GM18502 (cell line): ENCODE data around the gene RNF151.
"Not testable (repeated sequence)": the region's sequence is repeated elsewhere in the genome, so short reads cannot be mapped to it uniquely, and the experiment has no call there.

Experiments
- ATAC-seq: cut with Tn5 transposase; IDR thresholded peaks from one replicate; pipeline ENCODE4 v1.9.1; 2021; ENCODE audit warnings: mild to moderate bottlenecking; ENCODE audit not compliant: unreplicated experiment, poor library complexity

The RNF151 gene

GRCh38 chr16:1958715-1959268 lies 7.9 kb upstream of the RNF151 start:
- ATAC-seq = peak; percentile 6

DNA sequence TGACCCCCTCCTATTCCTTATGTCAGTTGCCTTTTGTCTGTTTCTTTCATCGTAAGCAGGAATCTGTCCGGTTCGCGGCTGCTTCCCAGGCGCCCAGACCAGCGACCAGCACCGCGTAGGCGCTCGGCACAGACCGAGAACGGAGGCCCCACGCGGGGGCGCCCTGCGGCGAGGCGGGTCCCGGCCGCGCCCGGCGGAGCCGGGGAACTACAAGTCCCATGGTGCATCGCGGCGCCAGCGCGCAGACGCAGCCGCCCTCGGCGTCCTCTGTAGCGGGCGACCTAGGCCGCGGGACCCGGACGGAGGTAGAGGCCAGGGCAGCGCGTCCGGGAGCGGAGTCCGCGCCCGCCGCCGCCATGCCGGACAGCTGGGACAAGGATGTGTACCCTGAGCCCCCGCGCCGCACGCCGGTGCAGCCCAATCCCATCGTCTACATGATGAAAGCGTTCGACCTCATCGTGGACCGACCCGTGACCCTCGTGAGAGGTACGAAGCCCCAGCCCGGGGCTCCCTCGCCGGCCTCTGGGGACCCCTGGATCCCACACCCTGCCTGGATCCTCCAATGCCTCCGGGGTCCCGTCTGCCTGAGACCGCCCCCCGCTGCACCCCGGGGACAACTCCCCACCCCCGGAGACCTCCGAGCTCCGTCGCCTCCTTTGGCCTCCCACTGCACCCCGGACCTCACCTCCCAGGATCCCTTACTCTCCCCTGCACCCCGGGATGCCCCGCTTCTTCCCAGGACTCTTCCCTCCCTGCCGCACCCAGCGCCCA lies 7.2 kb upstream of the RNF151 start, which contains the start of gene NDUFB10:
Gene NDUFB10, plus strand, starts transcription at position 270 of the 771 bp plus-strand sequence. Its CDS starts 87 bp downstream, at position 357.
- peak; percentile 72 for ATAC-seq

DNA sequence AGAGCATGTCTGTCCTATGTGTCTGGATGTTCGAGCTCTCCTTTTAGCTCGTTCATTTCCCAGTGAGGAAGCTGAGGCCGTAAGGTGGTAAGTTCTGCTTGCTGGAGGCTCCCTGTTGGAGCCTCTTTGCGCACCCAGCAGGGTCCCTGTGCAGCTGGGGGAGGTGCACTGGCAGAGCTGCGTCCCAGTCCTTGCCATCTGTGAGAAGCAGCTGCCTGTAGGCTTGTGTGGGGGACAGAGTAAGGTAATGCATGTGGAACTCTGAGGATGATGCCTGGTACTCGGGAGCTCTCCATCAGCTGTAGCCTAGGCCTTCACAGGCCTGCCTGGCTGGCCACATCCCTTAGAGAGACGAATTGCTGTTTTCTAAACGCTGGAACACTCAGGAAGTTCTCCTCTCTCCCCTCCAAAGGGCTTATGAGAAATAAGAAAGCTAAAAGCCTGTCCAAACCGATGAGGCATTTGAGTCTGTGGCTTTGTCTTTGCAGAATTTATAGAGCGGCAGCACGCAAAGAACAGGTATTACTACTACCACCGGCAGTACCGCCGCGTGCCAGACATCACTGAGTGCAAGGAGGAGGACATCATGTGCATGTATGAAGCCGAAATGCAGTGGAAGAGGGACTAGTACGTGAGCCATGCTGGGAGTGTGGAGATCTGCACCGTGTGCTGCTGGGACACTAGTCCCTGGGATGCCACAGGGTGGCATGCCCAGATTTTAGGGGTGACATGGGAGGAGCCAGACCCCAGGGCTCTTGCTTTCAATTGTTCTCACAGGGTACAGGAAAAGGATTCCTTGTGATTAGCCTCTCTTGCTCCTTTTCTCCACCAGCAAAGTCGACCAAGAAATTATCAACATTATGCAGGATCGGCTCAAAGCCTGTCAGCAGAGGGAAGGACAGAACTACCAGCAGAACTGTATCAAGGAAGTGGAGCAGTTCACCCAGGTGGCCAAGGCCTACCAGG lies 5.7 kb upstream of the RNF151 start:
- no peak for ATAC-seq

GRCh38 chr16:1961651-1962067 lies 5.0 kb upstream of the RNF151 start:
- no peak for ATAC-seq

- ATAC-seq = not testable (repeated sequence)
These were observed 4.2 kb upstream of the RNF151 start for GRCh38 chr16:1962161-1963153.

DNA sequence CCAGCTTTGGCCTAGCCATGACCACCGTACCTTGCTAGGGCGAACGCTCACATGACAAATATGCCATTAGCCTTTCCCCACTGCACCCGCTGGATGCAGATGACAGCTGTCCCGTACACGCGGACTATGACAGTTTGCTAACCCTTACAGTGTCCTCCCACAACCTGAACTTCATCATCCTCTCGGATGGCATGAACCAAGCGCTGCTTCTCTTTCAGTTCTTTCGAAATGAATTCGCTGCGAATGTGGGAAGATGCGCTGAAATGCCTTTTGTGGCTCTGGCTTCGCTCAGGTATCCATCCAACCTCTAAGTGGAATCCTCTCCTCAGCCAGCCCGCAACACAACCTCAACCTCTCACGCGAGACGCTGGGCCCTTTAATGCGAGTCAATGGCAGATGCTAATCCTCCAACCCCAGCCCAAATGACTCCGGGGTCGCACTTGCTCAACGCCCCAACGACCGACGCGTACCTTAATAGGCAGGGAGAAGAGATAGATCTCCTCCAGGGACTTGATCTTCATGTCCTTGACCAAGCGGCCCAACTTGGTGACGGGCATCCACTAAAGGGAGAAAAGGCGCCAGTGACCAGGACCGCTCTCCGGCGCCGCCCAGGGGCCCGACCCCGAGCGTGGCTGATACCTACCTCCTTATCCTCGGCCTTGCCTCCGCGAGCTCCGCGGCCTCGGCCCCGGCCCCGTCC lies 2.7 kb upstream of the RNF151 start:
- peak; percentile 2 for ATAC-seq

GRCh38 chr16:1964506-1965395 lies 1.9 kb upstream of the RNF151 start, which contains the start of gene RPS2:
Gene RPS2, minus strand, starts transcription at chr16:1964826. Its CDS starts 201 bp downstream, at chr16:1964625.
- peak; percentile 78 for ATAC-seq

GRCh38 chr16:1965396-1966001 lies 1.2 kb upstream of the RNF151 start:
- no peak for ATAC-seq

- ATAC-seq = no peak
These were observed 1.7 kb downstream of the RNF151 start for GRCh38 chr16:1968146-1968953.

DNA sequence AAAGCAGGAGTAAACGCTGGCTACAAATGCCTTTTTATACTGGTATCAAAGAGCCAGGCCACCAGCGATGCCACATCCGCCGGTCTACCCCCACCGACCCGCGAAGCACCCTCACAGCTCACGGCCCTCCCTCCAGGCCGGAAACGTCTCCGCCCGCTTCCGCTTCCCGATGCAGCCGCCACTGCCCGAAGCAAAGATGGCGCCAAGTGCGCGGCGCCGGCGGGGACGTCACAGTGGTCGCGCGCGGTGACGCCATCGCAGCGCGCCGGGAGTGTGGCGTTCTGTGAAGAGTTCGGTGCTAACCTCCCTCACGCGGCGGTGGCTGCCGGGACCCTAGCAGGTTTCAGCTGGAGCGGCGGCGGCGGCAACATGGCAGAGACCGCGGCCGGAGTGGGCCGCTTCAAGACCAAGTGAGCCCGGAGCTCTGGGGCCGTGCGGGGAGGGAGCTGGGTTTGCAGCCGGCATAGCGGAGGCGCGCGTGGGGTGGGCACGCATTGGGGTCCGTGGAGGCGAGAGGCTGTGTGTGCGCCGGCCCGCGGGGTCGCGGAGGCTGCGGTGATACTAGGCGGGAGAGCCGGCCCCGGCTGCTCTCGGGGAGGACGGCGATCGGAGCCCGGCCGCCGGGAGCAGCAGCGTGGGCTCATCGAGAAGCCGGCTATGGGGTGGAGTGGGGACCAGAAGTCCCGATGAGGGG lies 5.3 kb downstream of the RNF151 start, which contains the start of gene TBL3:
Gene TBL3, plus strand, starts transcription at position 258 of the 694 bp plus-strand sequence. Its CDS starts 112 bp downstream, at position 370.
- ATAC-seq = peak; percentile 85

- peak; percentile 9 for ATAC-seq
These were observed 5.8 kb downstream of the RNF151 start for GRCh38 chr16:1972490-1972877.

DNA sequence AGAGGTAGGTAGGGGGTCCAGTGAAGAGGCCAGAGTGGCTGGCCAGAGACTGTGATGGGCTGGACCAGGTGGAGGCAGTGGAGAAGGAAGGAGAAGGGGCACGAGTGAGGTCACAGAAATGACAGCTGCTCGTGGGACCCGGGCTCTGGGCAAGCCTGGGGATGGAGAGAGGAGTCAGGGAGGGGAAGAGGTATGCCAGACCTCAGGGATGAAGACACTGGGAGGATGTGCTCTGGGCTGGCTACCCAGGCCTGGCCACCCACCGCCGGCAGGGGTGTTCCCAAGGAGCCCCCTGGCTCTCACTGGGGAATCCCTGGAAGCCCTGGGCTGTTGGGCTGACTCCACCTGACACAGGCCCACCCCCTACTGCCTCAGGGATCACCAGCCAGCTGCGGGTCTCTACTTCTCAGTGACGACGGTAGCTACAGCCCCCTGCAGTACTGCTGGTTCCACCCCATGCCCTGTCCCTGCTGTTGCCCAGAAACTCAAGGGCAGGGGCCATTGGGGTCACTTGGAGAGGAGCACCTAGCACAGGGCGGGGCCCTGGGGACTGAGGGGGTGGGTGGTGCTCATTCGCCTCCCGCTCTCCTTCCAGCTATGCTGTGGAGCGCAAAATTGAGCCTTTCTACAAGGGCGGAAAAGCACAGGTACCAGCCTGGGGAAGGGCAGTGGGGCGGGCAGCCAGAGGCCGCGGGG lies 7.0 kb downstream of the RNF151 start:
- no peak for ATAC-seq

DNA sequence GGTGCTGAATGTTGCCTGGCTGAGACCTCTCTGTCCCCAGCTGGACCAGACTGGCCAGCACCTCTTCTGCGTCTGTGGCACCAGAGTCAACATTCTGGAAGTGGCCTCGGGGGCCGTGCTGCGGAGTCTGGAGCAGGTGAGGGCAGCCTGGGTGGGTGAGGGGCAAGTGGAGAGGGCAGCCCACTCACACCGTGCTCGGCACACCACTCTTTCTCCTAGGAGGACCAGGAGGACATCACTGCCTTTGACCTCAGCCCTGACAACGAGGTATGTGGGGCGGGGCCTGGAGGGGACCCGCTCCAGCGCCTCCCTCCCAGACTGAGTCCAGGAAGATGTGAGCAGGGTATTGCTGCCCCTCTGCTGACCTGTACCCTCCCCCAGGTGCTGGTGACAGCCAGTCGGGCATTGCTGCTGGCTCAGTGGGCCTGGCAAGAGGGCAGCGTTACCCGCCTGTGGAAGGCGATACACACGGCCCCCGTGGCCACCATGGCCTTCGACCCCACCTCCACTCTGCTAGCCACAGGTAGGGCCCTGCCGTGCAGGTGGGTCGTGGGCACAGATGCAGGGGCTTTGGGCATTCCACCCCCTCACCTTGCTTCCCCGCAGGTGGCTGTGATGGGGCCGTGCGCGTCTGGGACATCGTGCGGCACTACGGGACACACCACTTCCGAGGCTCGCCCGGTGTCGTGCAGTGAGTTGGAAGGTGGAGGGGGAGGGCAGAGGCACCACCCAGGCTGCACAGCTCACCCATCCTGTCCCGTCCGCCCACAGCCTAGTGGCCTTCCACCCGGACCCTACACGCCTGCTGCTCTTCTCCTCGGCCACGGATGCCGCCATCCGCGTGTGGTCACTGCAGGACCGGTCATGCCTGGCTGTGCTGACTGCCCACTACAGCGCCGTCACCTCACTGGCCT lies 7.8 kb downstream of the RNF151 start:
- ATAC-seq = no peak

- ATAC-seq = no peak
These were observed 9.0 kb downstream of the RNF151 start for GRCh38 chr16:1975432-1976215.
